Tibial nerve (tissue), 4 donors: ENCODE results near the gene KRTAP5-9. TPM values are rescaled to one million over a fixed set of nuclear protein-coding genes. Genes with fewer than 3 reads are reported as not detected.
"Not testable (repeated sequence)": the region's sequence is repeated elsewhere in the genome, so short reads cannot be mapped to it uniquely, and the experiment has no call there.

Experiments
- DNase-seq, 2 donors: peaks; one replicate each; pipeline ENCODE4 v3.0.0-alpha.2; 2019; ENCODE audit warnings: low spot score in 2 of 2
- H3K27ac ChIP-seq, 4 donors: fragments of 200-600 bp; sonication (generic) in 3 of 4; one replicate each; pipeline ENCODE4 v1.5.1; 2017 to 2019; ENCODE audit warnings: mild to moderate bottlenecking in 1 of 4
- H3K27me3 ChIP-seq, 2 donors: fragments of 200-600 bp; sonication (generic) in 1 of 2; one replicate each; pipeline versions ENCODE4 v1.5.1 to v1.6.0; 2017 to 2019
- H3K36me3 ChIP-seq, 3 donors: fragments of 200-600 bp; sonication (generic); one replicate each; pipeline ENCODE4 v1.5.1; 2018 to 2019
- H3K4me1 ChIP-seq, 4 donors: fragments of 200-600 bp; sonication (generic) in 3 of 4; one replicate each; pipeline ENCODE4 v1.5.1; 2017 to 2019
- H3K4me3 ChIP-seq, 4 donors: fragments of 200-600 bp; sonication (generic) in 3 of 4; one replicate each; pipeline ENCODE4 v1.5.1; 2017 to 2019; ENCODE audit warnings: mild to moderate bottlenecking in 1 of 4, moderate library complexity in 1 of 4
- H3K9me3 ChIP-seq, 4 donors: fragments of 200-600 bp; sonication (generic) in 3 of 4; one replicate each; pipeline ENCODE4 v1.5.1; 2017 to 2019
- EP300 ChIP-seq, 2 donors: sonication (generic); formaldehyde crosslinking; IDR thresholded peaks; one replicate each; pipeline ENCODE4 v1.6.1; 2017; ENCODE audit warnings: antibody characterized with exemption in 2 of 2, mild to moderate bottlenecking in 1 of 2
- POLR2A ChIP-seq, 2 donors: fragments of 450-650 bp; IDR thresholded peaks; one replicate each; pipeline ENCODE4 v1.6.1; 2017; ENCODE audit warnings: antibody characterized with exemption in 2 of 2, mild to moderate bottlenecking in 2 of 2, moderate library complexity in 2 of 2
- WGBS, 2 donors: methylation state at CpG; one replicate each; pipeline ENCODE4 v1.1.5; 2018; 5-methylcytosine and 5-hydroxymethylcytosine counted together
- total RNA-seq, 4 donors: library from RNA; depleted of rRNA; stranded (reverse); fragments of >200 nt; gene quantifications; one replicate each; pipeline ENCODE4 v1.1.0, GENCODE V29; 2016
- TF ChIP-seq, protein P1 (sequence below), 5 experiments: fragments of 200-600 bp in 3 of 5; fragments of 450-650 bp in 2 of 5; sonication (generic) in 3 of 5; IDR thresholded peaks; one replicate each; pipeline ENCODE4 v1.5.1; 2016 to 2019; ENCODE audit warnings: antibody characterized with exemption in 5 of 5, mild to moderate bottlenecking in 3 of 5, moderate library complexity in 2 of 5

KRTAP5-9 gene
- total RNA-seq, 4 donors from 2014 or later = 0.59 to 2.1 (median 0.60) TPM; not detected in 1

DNA sequence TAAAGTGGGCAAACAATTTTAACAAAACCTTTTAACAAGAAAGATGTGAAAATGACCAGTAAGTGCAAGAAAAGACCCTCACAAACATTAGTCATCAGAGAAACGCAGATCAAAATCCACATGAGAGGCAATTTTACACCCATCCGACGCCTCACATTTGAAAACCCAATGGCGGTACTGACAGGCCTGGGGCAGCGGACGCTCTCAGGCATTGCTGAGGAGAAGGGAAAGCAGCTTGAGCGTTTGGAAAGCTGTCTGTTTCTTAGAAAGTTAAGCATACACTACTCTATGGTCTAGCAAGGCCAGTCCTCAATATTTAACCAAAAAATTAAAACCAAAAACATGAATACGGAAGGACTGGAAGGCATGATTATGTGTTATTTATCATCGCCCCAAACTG is 12.4 kb upstream of the KRTAP5-9 start:
- 81 to 87% methylated on average over 9 of the region's 9 CpGs for WGBS, 2 donors
- H3K36me3 ChIP-seq = no peaks in the 10 kb centered on the region
- H3K27me3 ChIP-seq = no peaks in the 10 kb centered on the region
- TF ChIP-seq POLR2A (IDR thresholded peaks at IDR 0.05) (no peak), EP300 (IDR thresholded peaks at IDR 0.05) (no peak)
- TF ChIP-seq, protein P1, sequence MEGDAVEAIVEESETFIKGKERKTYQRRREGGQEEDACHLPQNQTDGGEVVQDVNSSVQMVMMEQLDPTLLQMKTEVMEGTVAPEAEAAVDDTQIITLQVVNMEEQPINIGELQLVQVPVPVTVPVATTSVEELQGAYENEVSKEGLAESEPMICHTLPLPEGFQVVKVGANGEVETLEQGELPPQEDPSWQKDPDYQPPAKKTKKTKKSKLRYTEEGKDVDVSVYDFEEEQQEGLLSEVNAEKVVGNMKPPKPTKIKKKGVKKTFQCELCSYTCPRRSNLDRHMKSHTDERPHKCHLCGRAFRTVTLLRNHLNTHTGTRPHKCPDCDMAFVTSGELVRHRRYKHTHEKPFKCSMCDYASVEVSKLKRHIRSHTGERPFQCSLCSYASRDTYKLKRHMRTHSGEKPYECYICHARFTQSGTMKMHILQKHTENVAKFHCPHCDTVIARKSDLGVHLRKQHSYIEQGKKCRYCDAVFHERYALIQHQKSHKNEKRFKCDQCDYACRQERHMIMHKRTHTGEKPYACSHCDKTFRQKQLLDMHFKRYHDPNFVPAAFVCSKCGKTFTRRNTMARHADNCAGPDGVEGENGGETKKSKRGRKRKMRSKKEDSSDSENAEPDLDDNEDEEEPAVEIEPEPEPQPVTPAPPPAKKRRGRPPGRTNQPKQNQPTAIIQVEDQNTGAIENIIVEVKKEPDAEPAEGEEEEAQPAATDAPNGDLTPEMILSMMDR (IDR thresholded peaks at IDR 0.05) = no peak
- H3K9me3 ChIP-seq = no peaks in the 10 kb centered on the region
- no peak for DNase-seq
- no peak overlapping the region for H3K4me3 ChIP-seq
- H3K27ac ChIP-seq = no peak overlapping the region
- H3K4me1 ChIP-seq = no peaks in the 10 kb centered on the region

DNA sequence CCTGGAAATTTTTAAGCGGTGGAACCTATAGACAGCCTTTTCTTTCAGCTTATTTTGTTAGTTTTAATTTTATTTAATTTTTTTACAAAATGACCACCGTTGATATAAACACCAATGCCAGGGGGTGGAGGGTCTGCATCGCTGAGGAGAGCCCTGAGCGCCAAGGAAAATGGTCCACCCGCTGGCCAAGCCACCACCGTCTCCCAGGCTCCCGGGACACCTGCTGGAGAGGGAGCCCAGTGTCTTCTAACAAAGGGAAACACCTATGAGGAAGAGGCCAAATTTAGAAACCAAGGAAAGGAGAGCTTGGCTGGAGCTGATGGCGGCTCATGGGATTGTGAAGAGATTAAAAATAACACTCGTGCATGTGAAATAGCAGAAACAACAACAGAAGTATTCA is 10.7 kb upstream of the KRTAP5-9 start:
- Histone ChIP-seq H3K4me1 (no peaks in the 10 kb centered on the region), H3K27ac (no peak overlapping the region), H3K36me3 (no peaks in the 10 kb centered on the region), H3K27me3 (no peaks in the 10 kb centered on the region), H3K4me3 (no peak overlapping the region), H3K9me3 (no peaks in the 10 kb centered on the region)
- TF ChIP-seq, protein P1 (IDR thresholded peaks at IDR 0.05) = no peak
- TF ChIP-seq POLR2A (IDR thresholded peaks at IDR 0.05) = no peak
- TF ChIP-seq EP300 (IDR thresholded peaks at IDR 0.05) = no peak
- 87 to 89% methylated on average over 9 of the region's 9 CpGs for WGBS, 2 donors
- DNase-seq = no peak

DNA sequence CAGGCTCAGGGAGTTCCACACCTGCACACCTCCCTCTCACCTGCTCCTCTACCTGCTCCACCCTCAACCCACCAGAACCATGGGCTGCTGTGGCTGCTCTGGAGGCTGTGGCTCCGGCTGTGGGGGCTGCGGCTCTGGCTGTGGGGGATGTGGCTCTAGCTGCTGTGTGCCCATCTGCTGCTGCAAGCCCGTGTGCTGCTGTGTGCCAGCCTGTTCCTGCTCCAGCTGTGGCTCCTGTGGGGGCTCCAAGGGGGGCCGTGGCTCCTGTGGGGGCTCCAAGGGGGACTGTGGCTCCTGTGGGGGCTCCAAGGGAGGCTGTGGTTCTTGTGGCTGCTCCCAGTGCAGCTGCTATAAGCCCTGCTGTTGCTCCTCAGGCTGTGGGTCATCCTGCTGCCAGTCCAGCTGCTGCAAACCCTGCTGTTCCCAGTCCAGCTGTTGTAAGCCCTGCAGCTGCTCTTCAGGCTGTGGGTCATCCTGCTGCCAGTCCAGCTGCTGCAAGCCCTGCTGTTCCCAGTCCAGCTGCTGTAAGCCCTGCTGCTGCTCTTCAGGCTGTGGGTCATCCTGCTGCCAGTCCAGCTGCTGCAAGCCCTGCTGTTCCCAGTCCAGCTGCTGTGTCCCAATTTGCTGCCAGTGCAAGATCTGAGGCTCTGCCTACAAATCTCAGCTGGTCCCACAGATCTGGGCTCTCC is 10.1 kb upstream of the KRTAP5-9 start, which contains the start of gene KRTAP5-8:
Gene KRTAP5-8, plus strand, starts transcription at position 49 of the 689 bp plus-strand sequence. Its CDS starts 31 bp downstream, at position 80.
- WGBS, 2 donors = no CpG with 5 or more reads among the region's 4 CpGs
- not testable (repeated sequence) for H3K27ac ChIP-seq, H3K36me3 ChIP-seq, H3K9me3 ChIP-seq, H3K4me3 ChIP-seq, H3K4me1 ChIP-seq, DNase-seq, H3K27me3 ChIP-seq

DNA sequence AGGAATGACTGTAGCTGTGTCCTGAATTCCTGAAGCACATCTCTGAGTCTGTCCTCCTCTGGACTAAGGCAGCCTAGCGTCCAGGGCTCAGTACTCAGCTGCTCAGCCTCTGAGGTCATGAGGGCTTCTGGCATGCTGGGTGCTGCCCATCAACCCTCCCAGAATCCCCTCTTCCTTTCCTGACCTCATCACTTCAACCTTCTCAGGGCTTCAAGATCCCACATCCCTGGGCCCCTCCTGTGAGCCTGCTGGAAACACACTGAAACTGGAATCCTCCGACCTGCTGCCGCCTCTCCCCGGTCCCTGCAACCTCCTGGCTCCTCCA is 9.6 kb upstream of the KRTAP5-9 start:
- DNase-seq = no peak
- Histone ChIP-seq H3K36me3 (no peaks in the 10 kb centered on the region), H3K4me3 (no peak overlapping the region), H3K27ac (no peak overlapping the region), H3K27me3 (no peaks in the 10 kb centered on the region), H3K4me1 (no peaks in the 10 kb centered on the region), H3K9me3 (no peaks in the 10 kb centered on the region)
- TF ChIP-seq POLR2A (IDR thresholded peaks at IDR 0.05) = no peak
- TF ChIP-seq, protein P1 (IDR thresholded peaks at IDR 0.05) = no peak
- no peak for TF ChIP-seq EP300 (IDR thresholded peaks at IDR 0.05)
- WGBS, 2 donors = 75 to 85% methylated on average over 4 of the region's 4 CpGs

DNA sequence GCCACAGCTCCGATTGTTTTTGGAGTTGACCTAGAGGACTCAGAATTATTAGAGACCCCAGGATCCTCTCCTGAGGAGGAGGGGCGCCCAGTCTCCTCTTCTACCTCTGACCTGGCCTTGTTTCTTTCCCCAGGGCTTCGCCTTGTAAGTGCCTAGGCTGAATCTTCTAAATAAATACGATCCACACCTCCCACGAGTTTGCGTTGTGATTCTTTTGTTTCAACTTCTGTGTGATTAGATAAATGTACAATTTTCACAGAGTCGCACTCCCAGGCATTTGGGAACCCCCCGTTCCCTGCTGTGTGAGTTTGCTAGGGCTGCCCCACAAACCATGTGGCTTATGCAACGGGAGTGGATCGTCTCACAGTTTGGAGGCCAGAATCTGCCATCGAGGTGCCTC is 9.2 kb upstream of the KRTAP5-9 start:
- H3K27me3 ChIP-seq = no peaks in the 10 kb centered on the region
- H3K27ac ChIP-seq = no peak overlapping the region
- TF ChIP-seq POLR2A (IDR thresholded peaks at IDR 0.05) (no peak), EP300 (IDR thresholded peaks at IDR 0.05) (no peak)
- TF ChIP-seq, protein P1 (IDR thresholded peaks at IDR 0.05) = no peak
- no peak overlapping the region for H3K4me3 ChIP-seq
- no peaks in the 10 kb centered on the region for H3K9me3 ChIP-seq
- 84 to 86% methylated on average over 11 of the region's 11 CpGs for WGBS, 2 donors
- no peak for DNase-seq
- H3K36me3 ChIP-seq = no peaks in the 10 kb centered on the region
- no peaks in the 10 kb centered on the region for H3K4me1 ChIP-seq

DNA sequence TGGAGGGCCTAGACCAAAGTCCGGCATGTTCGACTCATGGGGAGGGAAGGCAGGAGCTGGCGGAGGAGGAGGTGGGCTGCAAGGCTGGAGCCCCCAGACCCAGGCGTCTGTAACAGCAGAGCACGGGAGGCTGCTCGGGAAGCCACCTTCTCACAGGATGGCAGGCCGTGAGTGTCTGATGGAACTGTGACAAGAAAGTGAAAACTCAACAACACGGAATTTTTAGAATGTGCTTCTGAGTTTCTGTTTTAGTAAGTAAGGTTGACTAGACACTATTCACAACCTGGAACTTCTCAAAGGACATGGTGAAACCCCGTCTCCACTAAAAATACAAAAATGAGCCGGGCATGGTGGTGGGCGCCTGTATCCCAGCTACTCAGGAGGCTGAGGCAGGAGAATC is 8.2 kb upstream of the KRTAP5-9 start:
- H3K27ac ChIP-seq, DNase-seq, H3K4me3 ChIP-seq, H3K27me3 ChIP-seq, H3K4me1 ChIP-seq, H3K36me3 ChIP-seq, H3K9me3 ChIP-seq: not testable (repeated sequence)
- 94 to 95% methylated on average over 11 of the region's 11 CpGs for whole genome bisulfite sequencing, 2 donors

DNA sequence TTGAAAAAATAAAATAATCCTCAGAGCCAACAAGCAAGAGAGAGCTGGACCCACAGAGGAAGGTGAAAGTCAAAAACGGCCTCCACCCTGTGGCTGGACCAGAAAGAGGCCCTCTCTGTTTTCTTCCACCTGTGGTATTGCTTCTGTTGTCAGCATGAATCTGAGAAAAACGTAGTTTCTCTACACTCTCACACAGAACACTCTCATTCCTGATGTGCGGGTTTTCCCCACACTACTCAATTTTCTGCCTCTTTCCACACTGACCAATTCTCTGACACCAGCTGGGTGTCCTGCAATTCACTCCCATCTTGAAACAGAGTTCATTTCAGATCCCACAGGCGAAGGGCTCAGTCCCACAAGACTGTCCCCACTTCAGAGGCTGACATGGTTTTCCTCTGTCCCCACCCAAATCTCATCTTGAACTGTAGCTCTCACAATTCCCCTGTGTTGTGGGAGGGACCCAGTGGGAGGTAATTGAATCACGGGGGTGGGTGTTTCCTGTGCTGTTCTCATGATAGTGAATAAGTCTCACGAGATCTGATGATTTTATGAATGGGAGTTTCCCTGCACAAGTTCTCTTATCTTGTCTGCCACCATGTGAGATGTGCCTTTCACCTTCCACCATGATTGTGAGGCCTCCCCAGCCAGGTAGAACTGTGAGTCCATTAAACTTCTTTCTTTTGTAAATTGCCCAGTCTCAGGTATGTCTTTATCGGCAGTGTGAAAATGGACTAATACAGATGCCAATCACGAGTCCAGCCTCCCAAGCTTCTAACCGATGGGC is 7.5 kb upstream of the KRTAP5-9 start:
- H3K27ac ChIP-seq, H3K4me3 ChIP-seq, DNase-seq, H3K27me3 ChIP-seq, H3K9me3 ChIP-seq, H3K4me1 ChIP-seq, H3K36me3 ChIP-seq: not testable (repeated sequence)
- WGBS, 2 donors = 83 to 84% methylated on average over 9 of the region's 9 CpGs
